HG03442 (cell line): ENCODE results near the gene KCNIP1.

Experiments used
- ATAC-seq: cut with Tn5 transposase; IDR thresholded peaks from one replicate; pipeline ENCODE4 v1.9.1; 2021; ENCODE audit warnings: mild to moderate bottlenecking, moderate library complexity; ENCODE audit not compliant: unreplicated experiment

The KCNIP1 gene

DNA sequence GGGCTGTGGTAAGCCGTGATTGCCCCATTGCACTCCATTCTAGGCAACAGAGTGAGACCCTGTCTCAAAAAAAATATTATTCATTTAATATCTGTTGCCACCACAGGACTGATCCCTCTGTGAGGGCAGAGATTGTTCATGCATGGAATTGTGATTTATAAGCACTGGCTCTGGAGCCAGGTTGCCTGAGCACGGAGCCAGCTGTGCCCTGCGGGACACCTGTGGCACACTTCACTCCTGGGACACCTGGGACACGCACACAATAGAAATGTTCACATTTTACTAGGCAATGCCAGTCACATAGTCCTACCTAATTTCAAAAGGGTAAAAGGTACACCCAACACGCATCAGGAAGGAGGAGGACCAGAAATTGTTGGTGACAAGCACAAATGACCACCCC, 196.7 kb downstream of the KCNIP1 start:
- no peak for ATAC-seq

DNA sequence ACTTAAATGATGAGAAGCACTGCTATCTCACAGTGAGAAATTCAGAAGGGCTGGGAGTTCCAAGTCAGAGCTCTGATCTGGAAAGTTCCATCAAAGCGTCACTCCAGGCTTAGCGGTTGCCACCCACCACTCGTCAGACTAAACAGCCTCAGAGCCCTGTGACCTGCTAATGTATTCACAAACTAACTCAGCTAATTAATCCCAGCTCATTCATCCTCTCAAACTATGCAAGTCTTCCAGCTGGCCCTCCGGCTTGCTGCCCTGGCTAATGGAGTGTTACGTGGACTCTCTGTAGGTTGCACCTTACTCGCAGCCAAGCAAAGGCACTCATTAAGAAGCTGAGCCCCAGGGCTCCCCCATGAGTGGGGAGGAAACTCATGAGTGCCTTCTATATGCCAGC, 197.5 kb downstream of the KCNIP1 start:
- no peak for ATAC-seq

DNA sequence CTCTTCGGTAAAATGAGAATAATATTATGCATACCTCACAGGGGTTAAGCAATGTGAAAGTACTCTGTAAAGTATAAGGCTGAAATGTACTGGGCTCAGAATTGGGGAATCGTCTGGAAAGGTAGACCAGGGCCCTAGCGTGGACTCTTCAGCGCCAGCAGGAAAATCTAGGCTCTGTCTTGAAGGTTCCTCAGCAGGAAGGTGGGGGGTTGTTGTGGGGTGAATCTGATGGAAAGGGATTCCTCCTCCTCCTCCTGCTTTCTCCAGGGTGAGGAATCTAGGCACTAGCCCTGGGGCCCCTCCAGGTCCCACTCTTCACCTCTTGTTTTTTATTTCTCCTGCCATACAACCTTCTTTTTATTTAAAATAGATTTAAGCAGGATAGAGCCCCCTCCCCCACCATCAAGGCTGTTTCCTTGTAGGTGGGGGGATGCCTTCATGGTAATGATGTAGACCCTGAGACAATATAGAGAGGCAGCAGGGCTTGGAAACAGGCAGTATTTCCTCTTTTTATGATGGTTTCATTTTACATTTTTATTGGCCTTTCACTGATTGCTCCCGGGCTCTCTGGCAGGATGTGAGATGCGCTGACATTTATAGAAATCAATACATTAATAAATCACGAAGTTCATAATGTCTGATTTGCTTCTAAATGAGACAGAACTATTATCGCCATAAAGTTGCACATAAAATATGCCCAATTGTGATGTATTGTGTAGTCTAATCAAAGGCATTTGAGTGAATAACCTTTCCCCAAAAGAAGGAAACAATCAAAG, 200.8 kb downstream of the KCNIP1 start:
- no peak for ATAC-seq

DNA sequence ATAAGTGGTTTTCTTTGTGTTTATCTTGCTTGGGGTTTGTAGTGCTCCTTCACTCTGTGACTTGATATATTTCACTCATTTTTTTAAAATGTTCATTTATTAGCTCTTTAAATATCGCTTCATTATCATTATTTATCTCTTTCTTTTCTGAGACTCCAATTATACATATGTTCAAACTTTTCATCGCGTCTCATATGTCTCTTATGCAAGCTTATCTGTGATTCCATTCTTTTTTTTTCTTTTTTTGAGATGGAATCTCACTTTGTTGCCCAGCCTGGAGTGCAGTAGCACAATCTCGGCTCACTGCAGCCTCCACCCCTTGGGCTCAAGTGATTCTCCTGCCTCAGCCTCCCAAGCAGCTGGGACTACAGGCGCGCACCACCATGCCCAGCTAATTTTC, 205.8 kb downstream of the KCNIP1 start:
- ATAC-seq, result no peak

DNA sequence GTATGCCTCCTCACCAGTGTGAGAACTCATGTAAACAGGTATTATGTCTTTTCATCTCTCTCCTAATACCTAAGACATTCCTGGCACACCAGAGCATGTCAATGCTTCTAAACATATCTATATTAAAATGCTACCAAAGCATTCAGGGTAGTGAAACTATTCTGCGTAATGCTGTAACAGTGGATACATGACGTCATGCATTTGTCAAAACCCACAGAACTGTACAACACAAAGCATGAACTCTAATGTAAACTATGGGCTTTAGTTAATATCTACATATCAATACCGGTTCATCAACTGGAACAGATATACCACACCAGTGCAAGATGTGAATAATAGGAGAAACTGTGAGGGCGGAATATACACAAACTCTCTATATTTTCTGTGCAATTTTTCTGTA, 207.5 kb downstream of the KCNIP1 start:
- no peak for ATAC-seq

DNA sequence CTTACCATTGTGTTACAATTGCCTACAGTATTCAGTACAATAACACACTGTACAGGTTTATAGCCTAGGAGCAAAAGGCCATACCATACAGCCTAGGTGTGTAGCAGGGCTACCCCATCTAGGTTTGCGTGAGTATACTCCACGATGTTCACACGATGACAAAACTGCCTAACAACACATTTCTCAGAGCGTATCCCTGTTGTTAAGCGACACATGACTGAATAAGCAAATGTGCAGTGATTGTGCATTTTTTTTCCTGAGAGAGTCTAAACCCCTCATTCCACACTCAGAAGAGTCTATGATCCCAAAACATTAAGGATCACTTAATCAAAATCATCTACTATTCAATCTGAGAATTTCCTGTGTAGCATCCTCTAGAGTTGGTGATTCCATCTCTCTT, 211.3 kb downstream of the KCNIP1 start:
- ATAC-seq, result no peak

DNA sequence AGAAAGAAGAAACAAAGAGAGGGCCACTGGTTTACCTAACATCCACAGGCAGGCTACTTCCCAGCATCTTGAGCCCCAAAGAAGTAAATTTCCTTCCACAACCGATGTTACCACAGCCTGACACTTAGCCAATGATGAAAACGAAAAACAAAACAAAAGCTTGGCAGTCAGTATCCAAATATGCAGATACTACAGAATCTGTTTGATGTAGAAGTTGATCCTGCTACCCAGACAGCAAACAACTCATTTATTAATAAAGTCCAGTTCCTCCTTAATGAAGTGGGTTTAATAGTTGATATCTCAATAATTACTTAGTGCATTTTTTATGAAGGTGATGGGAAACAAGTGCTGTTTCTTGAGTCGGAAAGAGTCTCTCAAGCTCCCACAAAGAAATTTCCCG, 212.6 kb downstream of the KCNIP1 start:
- ATAC-seq, result no peak

DNA sequence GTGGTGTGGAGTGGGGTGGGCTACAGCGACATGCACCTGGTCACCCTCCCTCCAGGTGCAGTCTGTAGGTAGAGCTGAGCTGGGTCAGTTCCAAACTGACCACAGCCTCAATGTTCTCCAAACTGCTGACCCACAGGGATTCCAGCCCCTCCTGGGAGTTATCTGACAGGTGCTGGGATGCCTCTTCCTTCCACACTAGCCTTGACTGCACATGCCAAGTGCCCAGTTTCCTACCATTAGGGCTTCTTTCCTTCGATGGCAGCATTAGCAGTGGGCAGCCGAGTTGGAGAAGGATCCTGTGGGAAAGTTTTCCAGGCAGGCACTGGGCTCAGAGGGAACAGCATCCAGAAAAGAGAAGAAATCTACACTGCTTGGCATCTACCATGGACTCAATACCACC, 215.7 kb downstream of the KCNIP1 start:
- no peak for ATAC-seq

DNA sequence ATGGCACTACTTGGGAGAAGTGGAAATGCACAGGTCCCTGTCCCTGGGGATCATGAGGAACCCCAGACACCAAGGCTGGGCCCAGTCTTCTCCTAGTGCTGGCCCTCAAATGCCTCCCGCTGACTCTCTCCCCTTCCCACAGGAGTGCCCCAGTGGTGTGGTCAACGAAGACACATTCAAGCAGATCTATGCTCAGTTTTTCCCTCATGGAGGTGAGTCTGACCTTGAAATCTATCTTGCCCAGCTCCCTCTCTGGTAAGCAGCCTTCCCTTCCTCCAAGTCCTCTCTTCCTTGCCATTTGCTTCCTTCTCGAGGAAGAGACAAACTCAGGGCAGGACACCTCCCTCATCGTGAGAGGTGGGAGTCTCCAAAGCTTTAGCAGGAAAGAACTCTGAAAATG, 216.4 kb downstream of the KCNIP1 start:
- ATAC-seq, result no peak

DNA sequence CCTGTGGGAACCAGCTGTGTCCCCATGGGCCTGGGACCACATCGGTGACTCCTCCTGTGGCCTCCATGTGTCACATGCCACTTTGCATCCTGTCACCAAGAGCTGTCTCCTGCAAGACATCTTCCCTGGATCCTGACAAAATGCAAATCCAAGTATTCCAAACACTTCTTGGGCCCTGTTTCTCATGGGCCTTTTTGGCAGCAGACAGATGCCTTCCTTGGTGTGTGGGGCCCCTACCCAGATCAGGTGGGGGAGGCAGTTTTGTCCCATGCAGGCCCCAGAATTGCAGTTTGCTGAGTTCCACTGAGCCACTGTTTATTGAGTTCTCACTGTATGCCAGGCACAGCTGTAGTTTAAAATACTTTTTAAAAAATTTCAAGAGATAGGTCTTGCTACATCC, 217.2 kb downstream of the KCNIP1 start:
- ATAC-seq, result no peak

DNA sequence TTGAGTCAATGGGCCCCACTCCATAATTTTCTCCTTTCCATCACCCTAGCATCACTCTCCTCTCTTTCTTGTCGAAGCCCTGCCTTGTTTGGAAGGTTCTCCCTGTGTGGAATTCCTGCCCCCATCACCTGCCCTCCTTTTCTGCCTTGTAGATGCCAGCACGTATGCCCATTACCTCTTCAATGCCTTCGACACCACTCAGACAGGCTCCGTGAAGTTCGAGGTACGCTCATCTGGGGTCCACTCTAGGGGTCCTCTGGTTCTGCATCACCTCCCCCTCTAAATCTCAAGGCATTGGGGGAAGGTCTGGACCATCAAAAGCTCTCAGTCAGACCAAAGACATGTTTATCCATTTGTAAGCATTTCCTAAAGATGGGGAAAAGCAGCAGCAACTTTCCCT, 217.9 kb downstream of the KCNIP1 start:
- no peak for ATAC-seq

DNA sequence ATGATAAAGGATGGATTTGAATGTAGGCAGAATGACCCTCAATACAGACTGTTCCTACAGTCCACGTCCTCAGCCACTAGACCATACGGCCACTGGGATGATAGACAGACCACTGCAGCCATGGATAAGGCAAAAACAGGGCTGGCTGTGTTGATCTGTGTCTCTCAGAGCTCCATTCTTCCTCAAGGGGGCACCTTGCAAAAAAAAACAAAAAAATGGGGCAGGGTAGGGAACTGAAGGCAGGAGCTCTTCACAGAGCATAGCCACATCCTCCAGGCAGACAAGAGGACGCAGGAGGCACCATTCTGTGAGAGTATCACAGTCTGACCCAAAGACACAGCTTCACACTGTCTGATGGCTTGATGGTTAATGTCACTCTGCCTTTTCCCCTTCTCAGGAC, 218.5 kb downstream of the KCNIP1 start:
- no peak for ATAC-seq

DNA sequence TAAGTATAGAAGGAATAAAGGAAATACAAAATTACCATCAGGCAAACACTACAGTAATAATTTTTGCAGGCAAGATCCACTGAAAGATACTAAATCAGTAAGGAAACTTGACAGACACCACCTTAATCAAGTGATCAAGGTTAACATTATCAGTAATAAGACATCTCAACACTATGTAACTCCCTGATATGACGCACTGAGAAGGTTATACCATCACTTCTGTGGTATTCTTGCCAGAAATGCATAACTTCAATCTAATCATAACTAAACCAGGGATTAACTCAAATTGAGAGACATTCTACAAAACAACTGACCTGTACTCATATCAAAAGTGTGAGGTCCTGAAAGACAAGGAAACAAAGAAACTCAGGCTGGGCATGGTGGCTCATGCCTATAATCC, 227.2 kb downstream of the KCNIP1 start:
- no peak for ATAC-seq

DNA sequence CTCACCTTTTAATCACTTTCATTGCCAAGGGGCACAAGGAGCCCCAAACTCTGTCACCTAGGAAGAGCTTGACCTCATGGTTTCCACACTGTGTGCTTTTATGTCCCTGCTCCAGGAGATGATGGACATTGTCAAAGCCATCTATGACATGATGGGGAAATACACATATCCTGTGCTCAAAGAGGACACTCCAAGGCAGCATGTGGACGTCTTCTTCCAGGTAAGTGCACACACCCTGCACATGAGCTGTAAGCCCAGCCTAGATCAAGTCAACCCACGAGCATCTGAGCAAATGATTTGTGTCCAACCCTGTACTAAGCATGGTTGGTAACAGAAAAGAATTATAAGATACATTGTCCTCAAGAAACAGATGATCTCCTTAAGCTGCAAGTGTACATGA, 228.9 kb downstream of the KCNIP1 start:
- no peak for ATAC-seq

DNA sequence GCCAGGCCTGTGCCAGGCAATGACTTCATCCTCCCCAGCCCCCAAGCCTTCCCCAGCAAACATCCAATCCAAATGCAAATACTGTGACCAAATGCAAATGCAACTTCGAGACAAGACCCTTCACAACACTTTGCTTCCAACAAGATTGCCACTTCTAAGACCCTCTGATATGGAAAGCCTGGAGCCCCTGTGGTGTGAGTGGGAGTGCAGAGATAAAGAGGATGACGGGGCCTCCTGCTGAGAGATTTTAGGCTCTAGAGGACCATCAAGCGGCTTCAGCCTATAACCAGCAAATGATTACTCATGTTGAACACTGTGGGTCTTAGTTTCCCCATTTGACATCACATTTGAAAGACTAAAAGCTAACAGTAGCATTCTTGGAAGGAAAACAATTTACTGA, 233.1 kb downstream of the KCNIP1 start:
- no peak for ATAC-seq

DNA sequence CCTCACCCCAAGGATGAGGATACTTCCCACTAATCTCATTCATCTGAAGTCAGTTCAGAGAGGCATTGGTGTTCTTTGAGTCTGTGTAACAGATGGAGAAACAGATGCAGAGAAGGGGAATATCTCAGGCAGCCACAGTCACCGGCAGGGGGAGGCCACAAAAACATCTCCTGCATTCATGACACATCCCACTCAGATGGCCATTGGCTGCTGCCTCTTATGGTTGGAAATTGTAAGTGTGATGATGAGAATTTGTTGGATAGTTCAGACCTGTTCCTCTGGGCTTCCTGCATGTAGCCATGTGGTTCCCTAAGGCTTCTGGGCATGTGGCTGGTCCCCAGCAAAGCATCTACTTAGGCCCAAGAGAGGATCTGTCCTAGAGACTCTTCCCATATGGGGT, 233.8 kb downstream of the KCNIP1 start:
- ATAC-seq, result no peak

DNA sequence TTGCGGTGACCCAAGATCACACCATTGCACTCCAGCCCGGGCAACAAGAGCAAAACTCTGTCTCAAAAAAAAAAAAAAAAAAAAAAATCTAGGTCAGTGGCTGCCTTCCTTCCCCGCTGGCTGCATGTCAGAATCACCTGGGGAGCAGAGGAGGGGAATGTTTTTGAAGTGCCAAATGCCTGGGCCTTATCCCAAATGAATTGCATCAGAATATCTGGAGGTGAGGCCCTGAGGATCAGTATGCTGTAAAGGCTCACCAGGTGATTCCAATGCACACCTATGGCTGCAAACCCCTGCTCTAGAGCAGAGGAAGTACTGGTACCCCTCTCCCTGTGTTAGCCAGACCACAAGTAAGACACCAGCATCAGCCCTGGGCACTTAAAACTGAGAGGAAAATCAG, 235.0 kb downstream of the KCNIP1 start:
- no peak for ATAC-seq

DNA sequence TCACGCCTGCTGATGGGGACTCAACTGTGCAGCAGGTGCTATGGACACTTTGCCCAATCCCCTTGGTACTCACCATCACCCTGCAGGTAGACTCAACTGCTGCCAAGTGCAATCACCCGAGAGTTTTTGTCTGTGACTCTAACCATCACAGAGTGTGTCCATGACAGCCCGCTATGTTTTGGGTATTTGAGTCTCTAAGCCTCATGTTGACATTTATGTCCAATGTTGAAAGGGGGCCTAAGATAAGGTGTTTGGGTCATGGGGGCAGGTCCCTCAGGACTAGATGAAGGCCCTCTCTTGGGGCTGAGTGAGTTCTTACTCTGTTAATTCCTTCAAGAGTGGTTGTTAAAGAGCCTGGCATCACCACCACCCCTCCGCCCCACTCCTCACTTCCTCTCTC, 235.6 kb downstream of the KCNIP1 start:
- ATAC-seq, result no peak

DNA sequence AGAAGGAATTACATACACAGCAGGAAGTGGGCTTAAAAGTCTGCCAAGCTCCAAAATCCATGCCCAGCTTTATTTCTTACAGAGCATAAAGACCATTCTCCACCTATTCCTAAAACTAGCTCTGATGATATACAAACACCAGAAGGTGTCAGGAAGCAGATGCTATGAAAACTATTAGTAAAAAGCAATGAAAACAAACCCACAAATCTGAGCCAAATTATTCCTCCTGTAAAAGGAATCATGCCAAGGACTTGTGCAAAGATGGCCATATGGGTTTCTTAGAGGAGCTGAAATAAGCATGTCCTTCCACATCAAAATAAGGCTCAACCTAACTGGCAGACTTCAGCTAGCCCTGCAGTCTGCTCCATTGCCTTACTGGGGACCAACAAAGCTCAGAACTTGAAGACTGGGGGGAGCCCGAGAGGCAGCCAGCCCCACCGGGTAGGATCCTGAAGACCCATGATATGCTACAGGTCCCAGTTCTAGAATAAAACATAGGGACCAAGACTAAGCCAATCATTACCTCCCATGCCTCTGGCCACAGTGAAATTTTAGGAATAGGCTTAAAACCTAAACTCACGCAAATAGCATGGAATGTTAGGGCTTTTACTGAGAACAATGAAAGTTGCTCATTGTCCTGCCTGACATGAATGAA, 236.9 kb downstream of the KCNIP1 start:
- no peak for ATAC-seq

DNA sequence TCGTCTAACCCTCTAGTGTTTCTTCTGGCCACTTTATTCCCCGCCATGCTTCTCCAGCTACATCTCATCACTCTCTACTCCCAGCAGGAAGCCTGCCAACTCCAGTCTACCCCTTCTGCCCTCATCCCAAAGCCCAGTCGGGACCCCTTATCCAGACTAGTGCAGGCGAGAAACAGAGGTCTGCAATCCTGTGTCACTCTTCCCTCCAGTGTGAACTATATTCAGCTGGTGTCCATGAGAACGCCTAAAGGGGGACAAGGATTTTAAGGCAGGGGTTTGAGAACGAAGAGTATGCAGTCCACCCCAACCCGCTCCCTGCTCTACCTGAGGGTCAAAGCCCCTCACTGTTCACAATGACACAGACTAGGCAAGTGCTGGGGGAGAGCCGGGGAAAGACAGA, 238.0 kb downstream of the KCNIP1 start:
- ATAC-seq, result no peak

DNA sequence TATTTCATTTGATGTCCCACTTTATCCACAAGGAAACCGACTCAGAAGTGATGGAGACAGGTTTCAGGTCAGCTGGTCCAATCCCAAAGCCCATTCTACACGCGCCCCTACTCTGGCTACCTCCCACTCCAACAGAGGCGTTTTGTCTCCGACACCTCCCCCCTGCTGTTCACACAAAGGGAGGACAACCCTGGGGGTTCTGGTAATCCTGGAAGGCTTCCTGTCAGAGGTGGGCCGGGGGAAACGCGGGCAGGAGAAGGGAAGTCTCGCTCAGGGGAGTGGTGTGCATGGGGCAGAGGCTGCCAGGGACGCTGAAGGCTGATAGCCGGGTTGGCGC, 240.0 kb downstream of the KCNIP1 start:
- ATAC-seq, result no peak

DNA sequence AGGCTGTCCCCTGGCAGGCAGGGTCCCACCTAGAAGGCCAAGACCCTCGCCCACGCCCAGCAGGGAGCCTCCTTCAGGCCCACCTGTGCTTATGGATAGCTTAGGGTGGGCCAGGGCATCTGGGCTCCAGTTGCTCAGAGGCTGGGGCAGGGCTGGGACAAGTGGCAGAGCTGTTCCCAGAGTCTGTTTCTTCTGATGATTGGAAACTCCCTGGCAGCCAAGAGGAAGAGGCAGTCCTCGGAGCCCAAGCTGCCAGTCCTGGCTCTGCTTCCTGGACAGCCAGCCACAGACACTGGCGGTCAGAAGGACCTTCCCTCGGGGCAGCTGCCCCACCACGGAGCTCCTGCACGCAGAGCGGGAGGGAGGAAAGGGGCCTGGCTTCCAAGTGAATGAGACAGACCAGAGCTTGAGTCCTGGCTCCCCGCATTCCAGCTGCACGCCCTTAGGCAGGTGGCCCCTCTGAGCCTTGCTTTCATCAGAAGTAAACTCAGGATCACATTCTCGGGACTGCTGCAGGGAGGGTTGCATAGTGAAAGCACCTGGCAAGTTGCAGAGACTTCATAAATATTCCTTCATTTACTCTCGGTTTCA, 241.8 kb downstream of the KCNIP1 start:
- ATAC-seq, result no peak
